Measurements from ENCODE around the gene POLR2A.

DNA sequence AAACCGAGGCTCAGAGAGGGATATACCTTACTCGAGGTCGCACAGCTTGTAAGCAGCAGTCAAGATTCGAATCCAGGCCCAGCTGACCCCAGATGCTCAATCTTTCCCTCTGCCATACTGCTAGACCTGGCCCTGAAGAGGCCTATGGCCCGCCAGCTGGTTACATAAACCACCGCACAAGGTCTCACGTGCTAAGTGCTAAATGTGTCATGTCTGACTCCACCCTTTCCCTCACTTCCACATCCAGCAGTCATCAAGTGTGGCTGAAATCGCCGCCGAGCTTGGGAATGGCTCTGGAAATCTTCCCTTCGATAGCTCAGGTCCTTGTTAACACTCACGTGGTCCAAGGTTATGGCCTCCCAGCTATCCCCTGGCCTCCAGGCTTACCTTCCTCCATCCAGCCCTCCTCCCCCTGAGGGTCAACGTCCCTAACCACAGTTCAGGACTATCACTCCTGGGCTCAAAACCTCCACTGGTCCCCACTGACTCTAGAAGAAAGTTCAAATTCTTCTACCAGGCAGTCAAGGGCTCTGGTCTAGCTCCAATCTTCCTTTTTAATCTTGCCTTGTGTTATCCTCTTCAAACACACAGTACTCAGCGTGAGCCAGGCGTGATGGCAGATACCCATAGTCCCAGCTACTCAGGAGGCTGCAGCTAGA is 8.3 kb upstream of the POLR2A start:
- TF ChIP-seq CTCF (conservative IDR thresholded peaks at IDR 0.05; ENCODE audit: low read length), result no peak
- TF ChIP-seq EZH2phosphoT487 (IDR thresholded peaks at IDR 0.05; ENCODE audit: borderline replicate concordance), result no peak
